IMR-90 (cell line): ENCODE data around the gene RERE. TPM values are rescaled to one million over a fixed set of nuclear protein-coding genes. Genes with fewer than 3 reads are reported as not detected.

ENCODE experiments used
- ATAC-seq: fragments of 200-7000 bp; cut with Tn5 transposase; 2 replicates; pipeline ENCODE4 v1.9.1; 2020; ENCODE audit warnings: low read depth, mild to moderate bottlenecking, moderate library complexity
- BruUV-seq: library from RNA; stranded (reverse); fragments of 400-500 nt; replicated peaks from 2 replicates; lab custom pipeline; 2021; lab: Mats Ljungman, UMichigan
- CTCF ChIA-PET: fragments of 300-600 bp; formaldehyde crosslinking; extraction: SDS; loops from one replicate; lab custom pipeline; 2021; ENCODE audit warnings: antibody characterized with exemption; lab: Yijun Ruan, JAX
- POLR2A ChIA-PET: fragments of 300-600 bp; sonication (Branson Sonifier 250); formaldehyde crosslinking; loops from one replicate; lab custom pipeline; 2022; ENCODE audit warnings: antibody characterized with exemption; ENCODE audit not compliant: unreplicated experiment; lab: Charles Lee
- DNase-seq: peaks from one replicate; pipeline ENCODE4 v3.0.0; 2013
- H2AFZ ChIP-seq: replicated peaks from 2 replicates; pipeline ENCODE3; 2013; ENCODE audit warnings: low read length, mild to moderate bottlenecking; ENCODE audit not compliant: poor library complexity
- H2AK5ac ChIP-seq: 2 replicates; pipeline ENCODE4 v1.6.1; 2013; ENCODE audit warnings: low read depth, low read length, inconsistent platforms
- H2AK9ac ChIP-seq: replicated peaks from 2 replicates; pipeline ENCODE3; 2013; ENCODE audit warnings: mild to moderate bottlenecking, low read depth, low read length, moderate library complexity; ENCODE audit not compliant: poor library complexity
- H2BK120ac ChIP-seq: 2 replicates; pipeline ENCODE4 v1.6.1; 2013; ENCODE audit warnings: low read depth, low read length, inconsistent platforms
- H2BK15ac ChIP-seq: 3 replicates; pipeline ENCODE4 v1.6.1; 2013; ENCODE audit warnings: low read depth, low read length, inconsistent platforms
- H2BK20ac ChIP-seq: 2 replicates; pipeline ENCODE4 v1.6.1; 2013; ENCODE audit warnings: low read depth, mild to moderate bottlenecking, inconsistent platforms, low read length, moderate library complexity
- H2BK5ac ChIP-seq: 2 replicates; pipeline ENCODE4 v1.6.1; 2013; ENCODE audit warnings: mild to moderate bottlenecking, low read depth, low read length, inconsistent platforms; ENCODE audit not compliant: poor library complexity, severe bottlenecking
- H3K14ac ChIP-seq: replicated peaks from 2 replicates; pipeline ENCODE4 v1.6.1; 2013; ENCODE audit warnings: low read depth, low read length, inconsistent platforms
- H3K18ac ChIP-seq: 2 replicates; pipeline ENCODE4 v1.6.1; 2013; ENCODE audit warnings: low read depth, low read length, control low read depth
- H3K23ac ChIP-seq: 2 replicates; pipeline ENCODE4 v1.6.1; 2013; ENCODE audit warnings: low read depth, low read length, inconsistent platforms
- H3K27ac ChIP-seq: 2 replicates; pipeline ENCODE4 v1.5.1; 2013; ENCODE audit warnings: mild to moderate bottlenecking, control low read depth, low read length; ENCODE audit not compliant: insufficient read depth
- H3K27me3 ChIP-seq: 2 replicates; pipeline ENCODE4 v1.6.1; 2013; ENCODE audit warnings: low read length; ENCODE audit not compliant: control insufficient read depth, insufficient read depth
- H3K36me3 ChIP-seq: 2 replicates; pipeline ENCODE4 v1.6.1; 2013; ENCODE audit warnings: low read length, mixed read lengths; ENCODE audit not compliant: control insufficient read depth, insufficient read depth
- H3K4ac ChIP-seq: 2 replicates; pipeline ENCODE4 v1.6.1; 2013; ENCODE audit warnings: low read depth, low read length, inconsistent platforms
- H3K4me1 ChIP-seq: 2 replicates; pipeline ENCODE4 v1.6.1; 2013; ENCODE audit warnings: low read length, mixed read lengths; ENCODE audit not compliant: control insufficient read depth, insufficient read depth
- H3K4me2 ChIP-seq: 2 replicates; pipeline ENCODE4 v1.6.1; 2013; ENCODE audit warnings: low read depth, mild to moderate bottlenecking, control low read depth, low read length, moderate library complexity
- H3K4me3 ChIP-seq: 2 replicates; pipeline ENCODE4 v1.5.1; 2013; ENCODE audit warnings: low read depth, mild to moderate bottlenecking, control low read depth, low read length, moderate library complexity; ENCODE audit not compliant: insufficient read depth
- H3K56ac ChIP-seq: 2 replicates; pipeline ENCODE4 v1.6.1; 2013; ENCODE audit warnings: low read length, inconsistent platforms; ENCODE audit not compliant: insufficient read depth; ENCODE audit errors: extremely low read depth
- H3K79me1 ChIP-seq, 2 experiments: 2 replicates each; pipeline ENCODE4 v1.6.1; 2013; ENCODE audit warnings: low read length in 2 of 2, inconsistent platforms in 1 of 2, low read depth in 1 of 2
- H3K9ac ChIP-seq: 2 replicates; pipeline ENCODE4 v1.6.1; 2013; ENCODE audit warnings: low read depth, low read length, control low read depth
- H3K9me1 ChIP-seq: 2 replicates; pipeline ENCODE4 v1.6.1; 2013; ENCODE audit warnings: low read length, inconsistent platforms; ENCODE audit not compliant: insufficient read depth
- H3K9me3 ChIP-seq: 2 replicates; pipeline ENCODE4 v1.6.1; 2013; ENCODE audit warnings: low read length; ENCODE audit not compliant: control insufficient read depth, insufficient read depth
- H4K20me1 ChIP-seq: 2 replicates; pipeline ENCODE4 v1.6.1; 2013; ENCODE audit warnings: low read length, inconsistent platforms; ENCODE audit not compliant: insufficient read depth
- H4K5ac ChIP-seq: 2 replicates; pipeline ENCODE4 v1.6.1; 2013; ENCODE audit warnings: mild to moderate bottlenecking, low read depth, low read length, control low read depth
- H4K8ac ChIP-seq, 2 experiments: 2 replicates each; pipeline ENCODE4 v1.6.1; 2013; ENCODE audit warnings: low read depth in 2 of 2, low read length in 2 of 2, control low read depth in 1 of 2, inconsistent platforms in 1 of 2
- H4K91ac ChIP-seq: 2 replicates; pipeline ENCODE4 v1.6.1; 2013; ENCODE audit warnings: low read depth, low read length, inconsistent platforms; ENCODE audit not compliant: insufficient read depth
- BHLHE40 ChIP-seq: fragments of 150-350 bp; IDR thresholded peaks from 2 replicates; pipeline ENCODE4 v1.6.1; 2016; ENCODE audit warnings: mild to moderate bottlenecking, low read depth, low read length
- CEBPB ChIP-seq: IDR thresholded peaks from 2 replicates; pipeline ENCODE4 v1.6.1; 2012; ENCODE audit warnings: low read depth, low read length, improper control_type of control experiment
- CHD1 ChIP-seq: IDR thresholded peaks from 2 replicates; pipeline ENCODE4 v1.6.1; 2012; ENCODE audit warnings: low read depth, low read length, improper control_type of control experiment
- CTCF ChIP-seq: conservative IDR thresholded peaks from 2 replicates; pipeline ENCODE4 v1.5.1; 2012; ENCODE audit warnings: mild to moderate bottlenecking, low read depth, low read length, improper control_type of control experiment
- ELK1 ChIP-seq: fragments of 150-350 bp; IDR thresholded peaks from 2 replicates; pipeline ENCODE4 v1.6.1; 2016; ENCODE audit warnings: low read depth, mild to moderate bottlenecking, low read length, moderate library complexity, borderline replicate concordance
- FOS ChIP-seq: fragments of 150-350 bp; IDR thresholded peaks from 2 replicates; pipeline ENCODE4 v1.6.1; 2016; ENCODE audit warnings: low read depth, low read length
- MAFK ChIP-seq: IDR thresholded peaks from 2 replicates; pipeline ENCODE4 v1.6.1; 2012; ENCODE audit warnings: low read depth, low read length, improper control_type of control experiment
- MAZ ChIP-seq: IDR thresholded peaks from 2 replicates; pipeline ENCODE4 v1.6.1; 2012; ENCODE audit warnings: low read depth, mild to moderate bottlenecking, low read length, improper control_type of control experiment, moderate library complexity, borderline replicate concordance
- MXI1 ChIP-seq: IDR thresholded peaks from 2 replicates; pipeline ENCODE4 v1.6.1; 2012; ENCODE audit warnings: low read depth, mild to moderate bottlenecking, low read length, moderate library complexity, borderline replicate concordance
- NFE2L2 ChIP-seq: fragments of 150-350 bp; IDR thresholded peaks from 2 replicates; pipeline ENCODE4 v1.6.1; 2016; ENCODE audit warnings: low read depth, mild to moderate bottlenecking, low read length
- RAD21 ChIP-seq: IDR thresholded peaks from 2 replicates; pipeline ENCODE4 v1.6.1; 2012; ENCODE audit warnings: low read length, improper control_type of control experiment
- RCOR1 ChIP-seq: IDR thresholded peaks from 2 replicates; pipeline ENCODE4 v1.6.1; 2012; ENCODE audit warnings: mild to moderate bottlenecking, low read length, improper control_type of control experiment; ENCODE audit not compliant: insufficient replicate concordance
- RFX5 ChIP-seq: IDR thresholded peaks from 2 replicates; pipeline ENCODE4 v1.8.0; 2012; ENCODE audit warnings: low read depth, mild to moderate bottlenecking, low read length, moderate library complexity
- SMC3 ChIP-seq: fragments of 150-350 bp; IDR thresholded peaks from 2 replicates; pipeline ENCODE4 v1.6.1; 2016; ENCODE audit warnings: low read depth, mild to moderate bottlenecking, antibody characterized with exemption, low read length, moderate library complexity
- USF2 ChIP-seq: fragments of 150-350 bp; IDR thresholded peaks from 2 replicates; pipeline ENCODE4 v1.6.1; 2017; ENCODE audit warnings: mild to moderate bottlenecking, antibody characterized with exemption, low read length, low read depth
- whole genome bisulfite sequencing, 2 experiments: methylation state at CpG; one replicate each; pipeline versions ENCODE4 v1.1.5 to v1.1.7; 2013; ENCODE audit warnings: missing lambda C conversion rate in 2 of 2; ENCODE audit not compliant: insufficient read length in 1 of 2; ENCODE audit errors: extremely low coverage in 2 of 2; 5-methylcytosine and 5-hydroxymethylcytosine counted together
- dilution Hi-C: fragments of 300-500 bp; cut with HindIII; formaldehyde crosslinking; loops from one replicate; pipeline ENCODE4 v1.14.3; 2018; ENCODE audit warnings: low sequenced_read_pairs; ENCODE audit not compliant: unreplicated experiment
- in situ Hi-C: fragments of 300-500 bp; cut with MboI; formaldehyde crosslinking; loops from 3 replicates; pipeline ENCODE4 v1.14.3; 2019; ENCODE audit warnings: low sequenced_read_pairs, inconsistent platforms, mixed read lengths
- intact Hi-C: fragments of 100-400 bp; cut with micrococcal nuclease; formaldehyde crosslinking; loops from 2 replicates; pipeline ENCODE4 v1.10.0; 2022
- polyA plus RNA-seq, 3 experiments: library from polyadenylated mRNA; depleted of rRNA; stranded (reverse); fragments of >200 nt; gene quantifications; 2 replicates each; pipeline ENCODE4 v1.2.3, GENCODE V29; 2012; ENCODE audit warnings: low replicate concordance in 1 of 3
- total RNA-seq: library from RNA; depleted of rRNA; stranded (reverse); fragments of >200 nt; gene quantifications from 2 replicates; pipeline ENCODE4 v1.2.3, GENCODE V29; 2012

The RERE gene
- total and polyA plus RNA-seq, 2 of the 4 experiments (the other 2 are of a cell fraction), result 11.5 to 25.1 TPM

GRCh38 chr1:8313231-8313630 is 504.2 kb downstream of the RERE start:
- no peak overlapping the region for H2AFZ ChIP-seq
- intact Hi-C loops (loop anchor here (5.0 to 10.0 kb wide), 2 partner anchors 216 to 648 kb away; no protein-coding TSS in a partner anchor), dilution Hi-C loops (loop anchor here (25.0 kb wide), 1 partner anchor 301 kb away; no protein-coding TSS in a partner anchor), in situ Hi-C loops (loop anchor here (5.0 to 25.0 kb wide), 3 partner anchors 296 to 651 kb away; no protein-coding TSS in a partner anchor)
- H3K4me1 ChIP-seq, result peaks cover 5% of the 10 kb centered on the region
- H3K27me3 ChIP-seq, result no peaks in the 10 kb centered on the region
- no peaks in the 10 kb centered on the region; the same call in 1 of the 2 replicates for H3K9me1 ChIP-seq
- H2AK5ac ChIP-seq, result peak overlapping the region; percentile 92
- 0 out of 2 replicates have a peak overlapping the region, but pooled peaks have one; percentile 32 for H3K14ac ChIP-seq
- no TSS peak for BruUV-seq
- H2BK15ac ChIP-seq, result peak overlapping the region; percentile 67; the same call in 1 of the 3 replicates
- peaks cover 2% of the 10 kb centered on the region; the same call in 1 of the 2 replicates for H3K9me3 ChIP-seq
- H3K9ac ChIP-seq, result no peak overlapping the region
- WGBS, 2 experiments, result 85% methylated on average over 3 of the region's 6 CpGs; no CpG with 5 or more reads in 1 of the 2 experiments
- POLR2A ChIA-PET, result no interaction called here
- no peak overlapping the region for H3K56ac ChIP-seq
- no peaks in the 10 kb centered on the region for H3K36me3 ChIP-seq
- H2BK20ac ChIP-seq, result peak overlapping the region; percentile 16; the same call in 1 of the 2 replicates
- H2BK5ac ChIP-seq, result no peak overlapping the region
- H4K5ac ChIP-seq, result no peak overlapping the region
- H3K23ac ChIP-seq, result no peak overlapping the region
- H3K18ac ChIP-seq, result no peak overlapping the region; the same call in 1 of the 2 replicates
- DNase-seq (no peak), ATAC-seq (no peak)
- no peak overlapping the region for H3K4me2 ChIP-seq
- peaks cover 1 to 3% of the 10 kb centered on the region in 2 experiments; a peak in 2 of 4 replicates for H3K79me1 ChIP-seq
- no peak overlapping the region for H2AK9ac ChIP-seq
- peak overlapping the region; percentile 92; the same call in 1 of the 2 replicates for H4K91ac ChIP-seq
- H2BK120ac ChIP-seq, result no peak overlapping the region
- H3K4me3 ChIP-seq, result no peak overlapping the region
- H3K4ac ChIP-seq, result peak overlapping the region; percentile 31; the same call in 1 of the 2 replicates
- H3K27ac ChIP-seq, result no peak overlapping the region
- H4K8ac ChIP-seq, result peak overlapping the region in 1 of 2 experiments; percentile 17; a peak in 1 of 4 replicates
- H4K20me1 ChIP-seq, result no peaks in the 10 kb centered on the region
- CTCF ChIA-PET, result interaction anchor here (1.1 to 3.6 kb wide), 3 partner anchors 282 to 338 kb away, joined by 8 to 27 read pairs (median 21); no protein-coding TSS in a partner anchor
- no peak for TF ChIP-seq CHD1
- TF ChIP-seq RFX5, result no peak
- TF ChIP-seq USF2, result no peak
- no peak for TF ChIP-seq RAD21
- TF ChIP-seq NFE2L2, result no peak
- no peak for TF ChIP-seq BHLHE40
- TF ChIP-seq MAFK, result no peak
- TF ChIP-seq ELK1, result no peak
- no peak for TF ChIP-seq CTCF
- no peak for TF ChIP-seq MAZ
- TF ChIP-seq MXI1, result no peak
- no peak for TF ChIP-seq FOS
- no peak for TF ChIP-seq SMC3
- TF ChIP-seq RCOR1, result no peak
- TF ChIP-seq CEBPB, result no peak
